Hepatocyte (in vitro differentiated cells): ENCODE measurements around the gene CCDC148. TPM values are rescaled to one million over a fixed set of nuclear protein-coding genes. Genes with fewer than 3 reads are reported as not detected.
"Not testable (repeated sequence)": the region's sequence is repeated elsewhere in the genome, so short reads cannot be mapped to it uniquely, and the experiment has no call there.

Experiments used
- DNase-seq: peaks from one replicate; pipeline ENCODE4 v3.0.0-alpha.2; 2016; ENCODE audit warnings: low spot score
- H2AFZ ChIP-seq: fragments of 200-600 bp; sonication (generic); 2 replicates; pipeline ENCODE4 v1.6.0; 2016; ENCODE audit warnings: antibody characterized with exemption, mild to moderate bottlenecking
- H3K27ac ChIP-seq: fragments of 200-600 bp; sonication (generic); 2 replicates; pipeline ENCODE4 v1.5.1; 2016; ENCODE audit warnings: mild to moderate bottlenecking
- H3K27me3 ChIP-seq: fragments of 200-600 bp; sonication (generic); 2 replicates; pipeline ENCODE4 v1.6.1; 2016
- H3K36me3 ChIP-seq: fragments of 200-600 bp; sonication (generic); replicated peaks from 2 replicates; pipeline ENCODE4 v1.5.1; 2016; ENCODE audit warnings: low read depth; ENCODE audit not compliant: insufficient read depth
- H3K4me1 ChIP-seq: fragments of 200-600 bp; sonication (generic); 2 replicates; pipeline ENCODE4 v1.5.1; 2016; ENCODE audit warnings: mild to moderate bottlenecking, moderate library complexity; ENCODE audit not compliant: insufficient read depth
- H3K4me2 ChIP-seq: fragments of 200-600 bp; sonication (generic); 2 replicates; pipeline ENCODE4 v1.6.0; 2016
- H3K4me3 ChIP-seq: fragments of 200-600 bp; sonication (generic); 2 replicates; pipeline ENCODE4 v1.5.1; 2016; ENCODE audit warnings: mild to moderate bottlenecking
- H3K79me2 ChIP-seq: fragments of 200-600 bp; sonication (generic); 2 replicates; pipeline ENCODE4 v1.6.0; 2017; ENCODE audit warnings: mild to moderate bottlenecking
- H3K9me2 ChIP-seq: fragments of 200-600 bp; sonication (generic); replicated peaks from 2 replicates; pipeline ENCODE4 v1.6.0; 2017; ENCODE audit warnings: mild to moderate bottlenecking; ENCODE audit not compliant: insufficient read depth
- H3K9me3 ChIP-seq: fragments of 200-600 bp; sonication (generic); 2 replicates; pipeline ENCODE4 v1.5.1; 2016; ENCODE audit warnings: low read depth, mild to moderate bottlenecking
- H4K20me1 ChIP-seq: fragments of 200-600 bp; sonication (generic); 2 replicates; pipeline ENCODE4 v1.6.0; 2016; ENCODE audit warnings: mild to moderate bottlenecking; ENCODE audit not compliant: insufficient read depth, poor library complexity, severe bottlenecking
- CTCF ChIP-seq: fragments of 200-600 bp; sonication (generic); IDR thresholded peaks from 2 replicates; pipeline ENCODE4 v1.5.1; 2016; ENCODE audit warnings: antibody characterized with exemption, mild to moderate bottlenecking; ENCODE audit not compliant: poor library complexity
- EZH2 ChIP-seq: fragments of 200-600 bp; sonication (generic); IDR thresholded peaks from 2 replicates; pipeline ENCODE4 v1.6.1; 2016; ENCODE audit warnings: antibody characterized with exemption, mild to moderate bottlenecking, borderline replicate concordance
- EZH2phosphoT487 ChIP-seq: fragments of 200-600 bp; sonication (generic); IDR thresholded peaks from one replicate; pipeline ENCODE4 v1.6.1; 2018; ENCODE audit warnings: antibody characterized with exemption, mild to moderate bottlenecking, low read depth, moderate library complexity; ENCODE audit not compliant: unreplicated experiment, severe bottlenecking
- WGBS: methylation state at CpG from one replicate; pipeline ENCODE4 v1.1.6; 2016; ENCODE audit warnings: low lambda C conversion rate; ENCODE audit errors: missing lambda C conversion rate; 5-methylcytosine and 5-hydroxymethylcytosine counted together
- polyA plus RNA-seq: library from polyadenylated mRNA; unstranded; fragments of >200 nt; fragmentation: Nextera tagmentation; extraction: Ambion mirVana; gene quantifications from 2 replicates; pipeline ENCODE4 v1.2.1, GENCODE V29; 2016
- total RNA-seq: library from RNA; depleted of rRNA; stranded (reverse); fragments of >200 nt; gene quantifications from 2 replicates; pipeline ENCODE4 v1.2.3, GENCODE V29; 2014

Gene CCDC148
- total and polyA plus RNA-seq, 2 experiments from 2014 or later: 0.62 to 2.2 TPM

DNA sequence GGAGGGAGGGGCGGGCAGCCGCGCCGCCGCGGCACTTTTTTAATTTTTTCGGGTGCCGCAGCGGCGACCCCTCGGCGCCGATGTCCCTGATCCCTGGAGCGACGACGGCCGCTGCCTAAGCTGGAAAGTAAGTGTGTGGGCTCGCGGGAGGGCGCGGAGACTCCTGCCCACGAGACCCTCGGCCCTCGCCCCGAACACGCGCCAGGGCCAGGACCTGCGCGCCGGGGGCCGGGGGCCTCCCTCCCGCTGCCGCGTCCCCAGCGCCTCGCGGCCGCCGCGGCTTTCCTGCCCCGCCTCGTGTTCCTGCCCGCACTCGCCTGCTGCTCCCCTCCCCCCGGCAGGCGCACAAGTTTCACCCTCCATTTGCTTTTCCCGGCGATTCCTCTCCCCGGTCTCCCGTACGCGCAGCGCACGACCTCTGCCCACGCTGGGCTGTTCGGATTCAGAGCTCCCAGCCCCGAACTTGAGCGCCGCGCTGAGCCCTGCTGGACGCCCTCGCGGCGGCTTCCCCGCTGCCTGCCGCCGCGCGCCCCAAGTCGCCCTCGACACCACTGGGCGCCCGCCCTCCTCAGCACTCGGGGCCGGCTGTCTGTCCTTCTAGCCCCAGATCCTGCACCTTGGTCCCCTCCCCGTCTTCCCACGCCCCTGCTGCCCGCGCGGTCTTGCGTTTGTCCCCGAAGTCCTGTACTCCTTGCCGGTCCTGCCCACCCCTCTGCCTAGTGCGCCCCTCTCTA, 706 bp upstream of the CCDC148 start:
- H3K4me3 ChIP-seq: peak overlapping the region; percentile 98
- peak; percentile 82 for DNase-seq
- peaks cover 12% of the 10 kb centered on the region for H3K4me1 ChIP-seq
- H3K27me3 ChIP-seq: no peaks in the 10 kb centered on the region
- peak overlapping the region; percentile 88 for H3K4me2 ChIP-seq
- peak overlapping the region; percentile 98 for H3K27ac ChIP-seq
- TF ChIP-seq EZH2phosphoT487 (no peak), EZH2 (no peak), CTCF (no peak)
- H2AFZ ChIP-seq: peak overlapping the region; percentile 95
- H3K79me2 ChIP-seq: peaks cover 40% of the 10 kb centered on the region
- H3K36me3 ChIP-seq: no peaks in the 10 kb centered on the region
- no peaks in the 10 kb centered on the region for H3K9me3 ChIP-seq
- under 1% methylated on average over 31 of the region's 84 CpGs for WGBS
- peaks cover 26% of the 10 kb centered on the region for H4K20me1 ChIP-seq
- no peaks in the 10 kb centered on the region for H3K9me2 ChIP-seq

DNA sequence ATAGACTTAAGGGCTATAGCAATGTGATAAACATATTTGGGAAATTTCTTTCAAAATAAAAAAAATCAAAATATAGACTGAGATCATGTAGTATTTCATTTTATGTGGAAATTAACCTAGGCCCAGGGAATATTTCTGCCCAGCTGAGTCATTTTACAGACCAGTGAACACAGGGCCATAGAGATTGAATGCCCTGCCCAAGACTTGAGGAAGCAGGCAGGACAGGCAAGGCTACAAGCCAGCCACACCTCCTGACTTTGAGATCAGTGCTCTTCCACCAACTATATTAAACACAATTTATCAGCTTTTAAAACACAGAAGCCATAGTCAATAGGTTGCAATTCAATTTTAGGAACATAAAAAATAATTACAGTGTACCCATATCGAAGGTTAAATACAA, 12.9 kb downstream of the CCDC148 start:
- no peak overlapping the region for H3K4me2 ChIP-seq
- no peaks in the 10 kb centered on the region for H4K20me1 ChIP-seq
- H3K9me2 ChIP-seq: no peaks in the 10 kb centered on the region
- H3K4me3 ChIP-seq: no peak overlapping the region
- no peak overlapping the region for H3K27ac ChIP-seq
- no peak overlapping the region for H2AFZ ChIP-seq
- no peak for DNase-seq
- H3K4me1 ChIP-seq: no peaks in the 10 kb centered on the region
- H3K79me2 ChIP-seq: no peaks in the 10 kb centered on the region
- no peaks in the 10 kb centered on the region for H3K27me3 ChIP-seq
- no peaks in the 10 kb centered on the region for H3K36me3 ChIP-seq
- TF ChIP-seq CTCF (no peak), EZH2 (no peak), EZH2phosphoT487 (no peak)
- WGBS: 90% methylated on average over 1 of the region's 1 CpG
- no peaks in the 10 kb centered on the region for H3K9me3 ChIP-seq

- not testable (repeated sequence) for H3K4me3 ChIP-seq, H3K9me2 ChIP-seq, H2AFZ ChIP-seq, DNase-seq, H3K27ac ChIP-seq, H3K4me1 ChIP-seq, H3K4me2 ChIP-seq, H3K9me3 ChIP-seq, H4K20me1 ChIP-seq, H3K79me2 ChIP-seq, H3K36me3 ChIP-seq, H3K27me3 ChIP-seq
- WGBS: 94% methylated on average over 4 of the region's 4 CpGs
Measured at GRCh38 chr2:158439062-158439461, 17.5 kb downstream of the CCDC148 start.

DNA sequence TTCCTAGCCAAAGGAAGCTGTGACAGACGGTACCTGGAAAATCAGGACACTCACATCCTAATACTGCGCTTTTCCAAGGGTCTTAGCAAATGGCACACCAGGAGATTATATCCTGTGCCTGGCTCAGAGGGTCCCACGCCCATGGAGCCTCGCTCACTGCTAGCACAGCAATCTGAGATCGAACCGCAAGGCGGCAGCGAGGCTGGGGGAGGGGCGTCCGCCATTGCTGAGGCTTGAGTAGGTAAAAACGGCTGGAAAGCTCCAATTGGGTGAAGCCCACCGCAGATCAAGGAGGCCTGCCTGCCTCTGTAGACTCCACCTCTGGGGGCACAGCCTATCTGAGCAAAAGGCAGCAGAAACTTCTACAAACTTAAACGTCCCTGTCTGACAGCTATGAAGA, 22.8 kb downstream of the CCDC148 start:
- DNase-seq, H3K27me3 ChIP-seq, H3K9me2 ChIP-seq, H3K36me3 ChIP-seq, H2AFZ ChIP-seq, H3K4me2 ChIP-seq, H3K4me1 ChIP-seq, H4K20me1 ChIP-seq, H3K79me2 ChIP-seq, H3K9me3 ChIP-seq, H3K27ac ChIP-seq, H3K4me3 ChIP-seq: not testable (repeated sequence)
- 97% methylated on average over 13 of the region's 13 CpGs for WGBS
